OCI-LY7 (cell line): ENCODE data around the gene SGMS1.

Experiments used
- CTCF ChIP-seq: fragments of 200-600 bp; sonication (generic); conservative IDR thresholded peaks from 2 replicates; pipeline ENCODE4 v1.5.1; 2014; ENCODE audit warnings: mild to moderate bottlenecking, antibody characterized with exemption, low read length, moderate library complexity, mixed read lengths
- EZH2phosphoT487 ChIP-seq: fragments of 200-600 bp; sonication (generic); IDR thresholded peaks from 2 replicates; pipeline ENCODE4 v1.6.1; 2018; ENCODE audit warnings: low read depth, borderline replicate concordance, mild to moderate bottlenecking, mixed run types, antibody characterized with exemption, low read length, moderate library complexity, mixed read lengths

- TF ChIP-seq CTCF (peak; percentile 86), EZH2phosphoT487 (no peak)
Measured at GRCh38 chr10:50275650-50276235, 348.0 kb downstream of the SGMS1 start.
